ENCODE measurements around the gene CHRM1. TPM values are rescaled to one million over a fixed set of nuclear protein-coding genes. Genes with fewer than 3 reads are reported as not detected.

The CHRM1 gene
- polyA plus RNA-seq, 3 donors from 2014 or later, result not detected

GRCh38 chr11:62922189-62922589 lies 1.0 kb upstream of the CHRM1 start:
- peaks cover 6 to 32% (median 19%) of the 10 kb centered on the region in 3 donors for H3K27me3 Mint-ChIP-seq (ENCODE audit: low read depth in 3 of 3)
- peak overlapping the region in 3 of 5 donors; percentile 18 to 47 (median 41) for H3K4me3 Mint-ChIP-seq
- no peak overlapping the region for H3K27ac Mint-ChIP-seq
- H3K4me1 Mint-ChIP-seq, result peaks cover 14 to 19% of the 10 kb centered on the region in 2 donors
- no peak for DNase-seq
- H3K9me3 Mint-ChIP-seq, result no peaks in the 10 kb centered on the region
- H3K36me3 Mint-ChIP-seq, result no peaks in the 10 kb centered on the region

GRCh38 chr11:62921573-62922188 lies 518 bp upstream of the CHRM1 start:
- no peak for DNase-seq
- Mint-ChIP-seq H3K27ac (no peak overlapping the region), H3K9me3 (no peaks in the 10 kb centered on the region), H3K4me3 (no peak overlapping the region), H3K4me1 (peaks cover 14 to 19% of the 10 kb centered on the region in 2 donors), H3K27me3 (ENCODE audit: low read depth in 3 of 3) (peaks cover 6 to 29% (median 19%) of the 10 kb centered on the region in 3 donors), H3K36me3 (no peaks in the 10 kb centered on the region)

- peaks cover 9 to 19% (median 15%) of the 10 kb centered on the region in 3 donors for H3K27me3 Mint-ChIP-seq (ENCODE audit: low read depth in 3 of 3)
- DNase-seq, result no peak
- peaks cover 4 to 10% of the 10 kb centered on the region in 2 donors for H3K4me1 Mint-ChIP-seq
- no peak overlapping the region for H3K4me3 Mint-ChIP-seq
- H3K27ac Mint-ChIP-seq, result no peak overlapping the region
- H3K9me3 Mint-ChIP-seq, result no peaks in the 10 kb centered on the region
- H3K36me3 Mint-ChIP-seq, result no peaks in the 10 kb centered on the region
Observed at GRCh38 chr11:62919898-62920640, 1.1 kb downstream of the CHRM1 start.

DNA sequence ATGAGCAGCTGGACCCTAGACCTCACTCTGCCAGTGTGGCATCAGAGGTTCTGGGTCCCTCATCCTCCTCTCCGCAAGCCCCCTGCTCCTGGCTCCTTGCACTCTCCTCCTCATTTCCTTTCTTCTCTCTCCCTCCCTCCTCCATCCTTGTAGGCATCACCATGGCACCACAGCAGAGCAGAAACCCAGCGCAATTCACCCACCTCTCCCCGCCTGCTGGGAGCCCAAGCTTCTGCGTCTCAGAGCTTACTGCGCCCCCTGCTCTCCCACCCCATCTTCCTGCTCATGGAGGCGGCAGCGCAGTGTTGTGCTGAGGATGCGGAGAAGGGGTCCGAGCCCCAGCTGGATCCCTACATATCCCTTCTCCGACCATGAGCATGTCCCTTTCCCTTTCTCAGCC lies 1.7 kb downstream of the CHRM1 start:
- Mint-ChIP-seq H3K27ac (no peak overlapping the region), H3K9me3 (no peaks in the 10 kb centered on the region), H3K27me3 (ENCODE audit: low read depth in 3 of 3) (peaks cover 9 to 14% (median 12%) of the 10 kb centered on the region in 3 donors), H3K4me1 (peaks cover 4 to 10% of the 10 kb centered on the region in 2 donors), H3K4me3 (no peak overlapping the region), H3K36me3 (no peaks in the 10 kb centered on the region)
- DNase-seq, result no peak

- Mint-ChIP-seq H3K36me3 (no peaks in the 10 kb centered on the region), H3K27me3 (ENCODE audit: low read depth in 3 of 3) (peaks cover 7 to 10% (median 7%) of the 10 kb centered on the region in 3 donors), H3K27ac (peak overlapping the region in 1 of 6 donors; percentile 25), H3K4me3 (no peak overlapping the region), H3K9me3 (no peaks in the 10 kb centered on the region), H3K4me1 (peaks cover 0 to under 1% of the 10 kb centered on the region in 2 donors)
- no peak for DNase-seq
Observed at GRCh38 chr11:62918531-62918930, 2.6 kb downstream of the CHRM1 start.

DNA sequence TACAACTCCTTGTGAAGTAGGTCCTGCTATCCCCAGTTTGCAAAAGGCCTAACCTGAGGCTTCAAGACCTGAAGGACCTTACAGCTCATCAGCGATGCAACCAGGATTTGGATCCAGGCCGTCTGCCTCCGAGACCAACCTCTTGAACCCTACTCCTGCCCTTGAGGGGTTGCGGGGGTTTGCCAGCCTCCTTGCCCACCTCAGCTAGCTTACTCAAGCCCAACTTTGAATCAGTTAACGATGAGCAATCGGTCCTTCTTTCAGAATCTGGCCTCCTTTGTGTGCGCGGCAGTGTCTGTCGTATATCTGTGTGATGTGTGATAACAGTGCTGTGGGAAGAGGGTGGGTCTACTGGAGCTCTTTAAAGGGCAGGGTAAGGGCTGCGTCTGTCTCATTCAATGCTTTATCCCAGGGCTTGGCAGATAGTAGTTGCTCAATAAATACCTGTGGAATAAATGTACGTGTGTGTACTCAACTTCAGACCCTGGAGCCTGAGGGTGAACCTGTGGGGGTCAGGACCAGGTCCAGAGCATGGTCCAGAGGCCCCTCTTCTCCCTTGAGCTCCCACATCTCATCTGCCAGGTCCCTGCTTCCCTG lies 3.2 kb downstream of the CHRM1 start:
- Mint-ChIP-seq H3K36me3 (no peaks in the 10 kb centered on the region), H3K9me3 (no peaks in the 10 kb centered on the region), H3K4me3 (no peak overlapping the region), H3K4me1 (no peaks in the 10 kb centered on the region), H3K27me3 (ENCODE audit: low read depth in 3 of 3) (peaks cover 6 to 10% (median 7%) of the 10 kb centered on the region in 3 donors), H3K27ac (no peak overlapping the region)
- DNase-seq, result no peak

DNA sequence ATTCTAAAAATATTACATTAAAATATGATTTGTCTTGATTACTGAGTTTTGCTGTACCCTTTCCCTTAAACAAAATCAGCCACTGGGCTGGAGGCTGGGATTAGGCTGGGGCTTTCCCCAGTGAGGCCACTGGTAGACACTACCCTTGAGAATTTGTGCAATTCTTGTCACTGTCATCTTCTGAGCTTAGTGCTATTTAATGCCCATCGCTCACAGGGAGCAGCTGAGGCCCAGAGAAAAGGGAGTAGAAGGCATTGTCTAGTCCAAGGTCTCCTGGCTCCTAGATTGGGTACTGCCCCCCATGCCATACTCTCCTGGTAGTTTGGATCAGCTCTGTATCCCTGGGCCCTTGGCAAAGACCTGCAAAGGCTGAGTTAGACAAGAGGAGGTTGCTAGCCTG lies 6.7 kb downstream of the CHRM1 start:
- H3K4me3 Mint-ChIP-seq, result no peak overlapping the region
- no peak overlapping the region for H3K27ac Mint-ChIP-seq
- no peak for DNase-seq
- H3K9me3 Mint-ChIP-seq, result no peaks in the 10 kb centered on the region
- H3K27me3 Mint-ChIP-seq (ENCODE audit: low read depth in 3 of 3), result peaks cover 0 to 7% (median 6%) of the 10 kb centered on the region in 3 donors
- H3K36me3 Mint-ChIP-seq, result no peaks in the 10 kb centered on the region
- H3K4me1 Mint-ChIP-seq, result peaks cover 4 to 6% of the 10 kb centered on the region in 2 donors

DNA sequence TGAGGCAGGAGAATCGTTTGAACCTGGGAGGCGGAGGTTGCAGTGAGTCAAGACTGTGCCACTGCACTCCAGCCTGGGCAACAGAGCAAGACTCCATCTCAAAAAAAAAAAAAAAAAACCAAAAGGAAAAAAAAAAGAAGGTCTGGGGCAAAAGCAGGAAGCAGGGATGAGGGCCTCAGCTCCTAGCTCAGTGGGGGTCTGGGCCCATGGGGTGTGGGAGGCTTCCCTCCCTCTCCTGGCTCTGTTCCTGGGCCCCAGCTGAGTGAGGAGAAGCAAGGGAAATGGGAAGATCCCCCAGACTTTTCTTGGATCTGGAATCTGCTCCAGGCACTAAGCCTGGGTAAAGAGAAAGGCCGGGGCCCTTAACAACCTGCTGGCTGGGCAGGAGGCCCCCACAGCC lies 8.9 kb downstream of the CHRM1 start:
- no peaks in the 10 kb centered on the region for H3K9me3 Mint-ChIP-seq
- no peaks in the 10 kb centered on the region for H3K36me3 Mint-ChIP-seq
- DNase-seq, result no peak
- no peak overlapping the region for H3K4me3 Mint-ChIP-seq
- H3K27me3 Mint-ChIP-seq (ENCODE audit: low read depth in 3 of 3), result peaks cover 0 to 8% (median 6%) of the 10 kb centered on the region in 3 donors
- peaks cover 4 to 6% of the 10 kb centered on the region in 2 donors for H3K4me1 Mint-ChIP-seq
- no peak overlapping the region for H3K27ac Mint-ChIP-seq

DNA sequence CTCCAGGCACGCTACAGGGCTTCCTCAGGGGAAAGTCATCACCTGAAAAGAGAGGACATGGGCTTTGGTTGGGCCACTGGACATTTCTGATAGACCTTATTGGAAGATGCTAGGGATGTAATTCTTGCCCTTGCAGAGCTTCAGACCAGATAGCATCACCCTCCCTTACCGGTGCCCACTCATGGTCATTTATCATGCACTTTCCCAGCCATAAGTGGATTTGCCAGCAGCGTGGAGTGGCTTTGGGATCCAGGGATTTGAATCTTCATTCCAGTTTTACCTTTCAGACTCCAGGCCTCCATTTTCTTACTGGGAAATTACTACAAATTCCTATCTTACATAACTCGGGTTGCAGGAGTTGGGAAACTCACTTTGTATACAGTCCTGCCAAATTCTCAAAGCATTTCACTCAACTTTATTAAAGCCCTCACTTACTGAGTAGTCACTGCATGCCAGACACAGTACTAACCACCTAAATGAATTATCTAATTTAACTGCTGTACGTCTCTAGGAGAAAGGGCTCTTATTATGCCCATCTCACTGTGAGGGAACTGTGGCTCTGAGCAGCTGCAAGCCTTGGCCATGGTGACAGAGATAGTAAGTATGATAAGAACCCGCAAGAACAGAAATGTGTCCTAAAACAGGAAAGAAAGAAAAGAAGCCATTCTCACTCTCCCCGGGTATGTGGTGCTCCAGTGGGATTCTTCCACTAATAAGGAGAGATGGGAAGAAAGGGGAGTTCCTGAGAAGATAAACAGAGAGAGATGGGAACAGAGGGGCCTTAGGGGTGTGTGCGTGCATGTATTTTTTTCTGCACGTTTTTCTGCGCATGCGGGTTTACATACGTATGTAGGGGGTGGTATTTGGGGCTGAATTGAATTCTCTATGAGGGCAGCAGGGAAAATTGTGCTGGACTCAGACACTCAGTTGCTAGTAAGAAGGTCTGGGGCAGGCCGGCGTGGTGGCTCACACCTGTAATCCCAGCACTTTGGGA lies 9.7 kb downstream of the CHRM1 start:
- H3K27ac Mint-ChIP-seq, result no peak overlapping the region
- no peak for DNase-seq
- no peak overlapping the region for H3K4me3 Mint-ChIP-seq
- H3K4me1 Mint-ChIP-seq, result peaks cover 4 to 6% of the 10 kb centered on the region in 2 donors
- no peaks in the 10 kb centered on the region for H3K9me3 Mint-ChIP-seq
- H3K27me3 Mint-ChIP-seq (ENCODE audit: low read depth in 3 of 3), result peaks cover 0 to 8% (median 5%) of the 10 kb centered on the region in 3 donors
- no peaks in the 10 kb centered on the region for H3K36me3 Mint-ChIP-seq

DNA sequence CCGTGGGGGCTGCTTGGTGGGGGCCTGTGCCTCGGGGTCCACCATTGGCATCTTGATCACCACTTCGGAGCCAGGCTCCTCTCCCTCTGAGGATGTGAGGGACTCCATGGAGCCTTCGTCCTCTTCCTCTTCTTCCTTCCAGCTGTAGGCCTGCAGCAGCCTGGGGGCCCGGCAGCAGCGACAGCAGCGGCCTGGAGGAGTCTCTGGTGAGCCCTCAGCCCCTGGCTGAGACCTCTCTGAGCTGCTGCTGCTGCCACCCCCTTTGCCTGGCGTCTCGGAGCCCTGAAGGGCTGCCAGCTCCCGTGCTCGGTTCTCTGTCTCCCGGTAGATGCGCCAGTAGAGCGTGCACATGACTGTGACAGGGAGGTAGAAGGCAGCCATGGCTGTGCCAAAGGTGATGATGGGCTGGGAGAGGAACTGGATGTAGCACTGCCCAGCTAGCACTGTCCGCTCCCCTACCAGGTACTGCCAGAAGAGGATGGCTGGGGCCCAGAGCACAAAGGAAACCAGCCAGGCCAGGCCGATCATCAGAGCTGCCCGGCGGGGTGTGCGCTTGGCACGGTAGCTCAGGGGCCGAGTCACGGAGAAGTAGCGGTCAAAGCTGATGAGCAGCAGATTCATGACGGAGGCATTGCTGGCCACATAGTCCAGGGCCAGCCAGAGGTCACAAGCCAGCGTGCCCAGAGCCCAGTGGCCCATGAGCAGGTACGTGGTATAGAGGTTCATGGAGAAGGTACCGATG lies 10.9 kb downstream of the CHRM1 start:
- H3K27me3 Mint-ChIP-seq (ENCODE audit: low read depth in 3 of 3), result peaks cover 0 to 4% (median 2%) of the 10 kb centered on the region in 3 donors
- peaks cover 6% of the 10 kb centered on the region in 2 donors for H3K4me1 Mint-ChIP-seq
- DNase-seq, result no peak
- H3K4me3 Mint-ChIP-seq, result no peak overlapping the region
- H3K36me3 Mint-ChIP-seq, result no peaks in the 10 kb centered on the region
- no peaks in the 10 kb centered on the region for H3K9me3 Mint-ChIP-seq
- H3K27ac Mint-ChIP-seq, result no peak overlapping the region

- H3K27me3 Mint-ChIP-seq (ENCODE audit: low read depth in 3 of 3), result peaks cover 0 to 4% (median 4%) of the 10 kb centered on the region in 3 donors
- H3K9me3 Mint-ChIP-seq, result no peaks in the 10 kb centered on the region
- no peak for DNase-seq
- H3K36me3 Mint-ChIP-seq, result no peaks in the 10 kb centered on the region
- H3K27ac Mint-ChIP-seq, result no peak overlapping the region
- peaks cover 6% of the 10 kb centered on the region in 2 donors for H3K4me1 Mint-ChIP-seq
- H3K4me3 Mint-ChIP-seq, result no peak overlapping the region
Observed at GRCh38 chr11:62909107-62909894, 11.9 kb downstream of the CHRM1 start.

- Mint-ChIP-seq H3K4me1 (peaks cover 6% of the 10 kb centered on the region in 2 donors), H3K4me3 (no peak overlapping the region), H3K27ac (no peak overlapping the region), H3K9me3 (no peaks in the 10 kb centered on the region), H3K36me3 (no peaks in the 10 kb centered on the region), H3K27me3 (ENCODE audit: low read depth in 3 of 3) (peaks cover 0 to 6% (median 4%) of the 10 kb centered on the region in 3 donors)
- no peak for DNase-seq
Observed at GRCh38 chr11:62908468-62909072, 12.6 kb downstream of the CHRM1 start.

All from immature natural killer cell (primary cell).